GM21723 (cell line): ENCODE measurements around the gene IL36B.

Experiments
- ATAC-seq: cut with Tn5 transposase; IDR thresholded peaks from one replicate; pipeline ENCODE4 v1.9.1; 2021; ENCODE audit warnings: mild to moderate bottlenecking, moderate library complexity; ENCODE audit not compliant: unreplicated experiment

Gene IL36B

GRCh38 chr2:113056521-113056920 lies 3.9 kb upstream of the IL36B start:
- ATAC-seq = no peak

GRCh38 chr2:113054066-113054465 lies 1.4 kb upstream of the IL36B start:
- ATAC-seq = no peak

GRCh38 chr2:113053666-113054065 lies 999 bp upstream of the IL36B start:
- no peak for ATAC-seq

GRCh38 chr2:113050921-113051895 lies 1.5 kb downstream of the IL36B start:
- no peak for ATAC-seq

DNA sequence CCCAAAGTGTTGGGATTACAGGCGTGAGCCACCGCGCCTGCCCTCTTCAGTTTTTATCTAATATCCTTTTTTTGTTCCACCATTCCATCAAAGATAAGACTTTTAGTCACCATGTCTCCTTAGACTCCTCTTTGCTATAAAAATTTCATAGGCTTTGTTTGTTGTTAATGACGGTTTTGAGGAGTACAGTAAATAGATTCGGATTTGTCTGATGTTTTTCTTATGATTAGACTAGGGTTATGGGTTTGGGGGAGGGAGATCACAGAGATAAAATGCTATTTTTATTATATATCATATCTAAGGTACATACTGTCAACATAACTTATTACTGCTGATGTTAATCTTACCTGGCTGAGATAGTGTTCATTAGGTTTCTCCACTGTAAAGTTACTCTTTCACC lies 6.2 kb downstream of the IL36B start:
- ATAC-seq = no peak

DNA sequence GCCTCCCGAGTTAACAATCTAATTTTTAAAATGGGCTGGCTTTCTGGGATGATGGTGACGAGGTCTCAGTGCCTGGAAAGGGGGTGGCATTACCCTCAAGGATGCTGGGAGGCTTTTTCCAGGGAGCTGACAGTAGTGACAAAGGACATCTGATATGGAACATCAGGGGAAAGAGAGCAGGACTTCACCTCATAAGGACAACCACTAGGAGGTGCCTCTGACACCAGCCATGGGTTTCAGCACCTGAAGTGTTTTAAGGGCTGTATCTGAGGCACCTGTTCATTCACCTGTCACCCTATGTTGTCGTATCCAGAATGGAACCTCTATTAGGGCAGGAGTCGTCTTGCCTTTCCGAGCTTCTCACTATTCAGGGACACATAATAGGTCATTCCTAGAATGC lies 10.8 kb downstream of the IL36B start:
- ATAC-seq = no peak

DNA sequence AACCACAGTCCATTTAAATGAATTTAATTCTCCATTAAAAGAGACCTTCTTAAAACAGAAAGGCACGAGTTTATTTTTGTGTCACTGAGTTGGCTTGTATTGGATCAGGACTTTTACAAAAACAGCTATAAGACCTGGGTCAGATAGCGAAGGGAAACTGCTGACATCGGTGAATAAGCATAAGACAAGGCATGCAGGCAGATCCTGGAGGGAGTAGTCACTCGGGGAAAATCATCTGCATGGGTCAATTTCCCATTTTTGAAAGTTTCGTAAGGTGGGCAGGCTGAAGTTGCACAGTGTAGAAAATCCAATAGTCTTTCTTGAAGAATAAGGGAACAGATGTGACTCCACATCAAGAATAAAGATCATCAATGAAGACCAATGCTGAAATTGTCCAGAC lies 12.9 kb downstream of the IL36B start:
- ATAC-seq = no peak

GRCh38 chr2:113039158-113039557 lies 13.5 kb downstream of the IL36B start:
- ATAC-seq = no peak

DNA sequence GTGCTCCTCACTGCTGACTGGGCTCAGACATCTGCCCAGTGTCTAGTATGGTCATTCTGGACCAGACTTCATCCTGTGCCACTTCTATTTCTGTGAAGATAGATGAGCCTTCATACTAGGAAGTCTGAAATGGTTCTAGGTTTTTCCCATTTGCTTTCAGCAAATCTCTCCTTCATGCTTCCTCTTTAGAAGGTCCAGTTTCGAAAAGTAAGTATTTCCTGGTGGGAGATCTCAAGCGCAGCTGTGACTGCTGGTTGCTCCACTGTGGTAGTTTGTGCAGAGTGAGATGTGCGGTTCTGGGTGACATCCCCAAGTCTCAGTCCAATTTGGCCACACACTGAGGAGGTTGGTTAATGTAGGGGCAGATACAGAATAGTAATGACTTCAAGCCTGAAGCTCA lies 14.4 kb downstream of the IL36B start:
- no peak for ATAC-seq

DNA sequence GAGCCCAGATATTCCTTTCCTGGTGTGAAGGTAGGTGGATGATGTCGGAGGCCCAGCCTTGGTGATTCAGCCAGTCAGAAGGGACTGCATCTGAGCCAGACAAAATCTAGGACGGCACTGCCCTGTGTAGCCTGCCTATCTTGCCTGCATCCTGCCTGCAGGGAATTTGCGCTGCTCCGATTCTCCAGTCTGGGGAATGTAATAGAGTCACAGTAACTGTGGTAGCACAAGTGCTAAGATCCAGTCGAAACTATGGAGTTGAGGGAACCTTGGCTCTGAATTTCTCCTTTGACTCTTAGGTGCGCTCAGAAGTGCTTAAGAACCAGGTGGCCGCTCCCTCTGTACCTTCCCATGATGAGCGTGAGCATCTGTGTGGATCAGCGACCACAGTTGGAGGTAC lies 15.9 kb downstream of the IL36B start:
- ATAC-seq = no peak

GRCh38 chr2:113034016-113034415 lies 18.7 kb downstream of the IL36B start:
- no peak for ATAC-seq

DNA sequence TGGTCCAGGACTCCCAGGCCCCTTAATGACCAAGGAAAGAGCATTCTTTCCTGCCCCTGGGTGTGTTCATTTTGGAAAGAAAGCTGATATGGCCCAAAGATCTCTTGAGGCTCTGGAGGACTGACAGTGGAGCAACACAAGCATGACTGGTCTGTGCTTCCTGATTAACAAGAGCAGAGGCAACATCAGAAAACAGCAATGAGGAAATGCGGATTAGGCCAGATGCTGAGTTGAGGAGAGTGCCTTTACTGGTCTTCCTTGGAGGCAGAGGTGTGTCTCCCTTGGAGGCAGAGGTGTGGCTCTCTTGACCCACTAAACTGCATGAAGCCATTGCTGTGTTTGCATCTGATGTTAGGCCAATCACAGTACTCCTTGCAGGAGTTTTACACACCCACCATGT lies 19.9 kb downstream of the IL36B start:
- ATAC-seq = no peak

GRCh38 chr2:113028112-113028511 lies 24.6 kb downstream of the IL36B start:
- no peak for ATAC-seq

DNA sequence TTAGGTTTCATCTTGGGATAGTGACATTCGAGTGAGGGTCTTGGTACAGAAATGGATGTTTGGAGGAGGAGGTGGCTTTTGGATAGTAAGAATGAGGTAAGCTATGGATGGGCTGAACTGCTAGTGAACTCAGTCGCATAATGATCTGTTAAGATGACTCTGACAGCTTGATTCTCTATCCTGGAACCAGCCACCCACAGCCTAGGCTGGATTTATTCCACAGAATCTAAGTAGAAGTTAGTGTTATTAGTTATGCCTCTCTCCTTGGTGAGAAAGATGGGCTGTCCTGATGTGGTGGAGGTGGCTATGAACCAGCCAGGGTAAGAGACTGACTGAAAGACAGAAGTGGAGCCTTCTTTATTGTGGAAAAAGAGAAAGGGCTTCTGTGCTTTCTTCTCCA lies 25.0 kb downstream of the IL36B start:
- no peak for ATAC-seq

DNA sequence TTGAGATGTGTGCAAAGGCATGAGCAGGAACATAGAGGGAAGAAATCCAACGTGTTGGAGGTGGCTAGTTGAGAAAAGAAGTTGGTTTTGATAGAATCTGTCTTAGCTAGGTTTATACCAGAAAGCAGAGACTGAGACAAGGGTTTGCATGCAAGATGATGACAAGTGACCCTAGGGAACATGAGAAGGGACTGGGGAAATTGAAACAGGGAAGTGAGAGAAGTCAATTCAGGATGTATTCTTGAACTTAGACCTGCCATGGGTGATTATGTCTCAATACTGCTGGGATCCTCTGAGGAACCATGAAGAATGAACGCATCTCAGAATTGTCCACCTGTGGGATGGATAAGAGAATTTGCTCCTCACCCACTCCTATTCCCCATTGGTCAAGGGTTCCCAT lies 26.9 kb downstream of the IL36B start:
- ATAC-seq = no peak

GRCh38 chr2:113024764-113025163 lies 27.9 kb downstream of the IL36B start:
- ATAC-seq = no peak

DNA sequence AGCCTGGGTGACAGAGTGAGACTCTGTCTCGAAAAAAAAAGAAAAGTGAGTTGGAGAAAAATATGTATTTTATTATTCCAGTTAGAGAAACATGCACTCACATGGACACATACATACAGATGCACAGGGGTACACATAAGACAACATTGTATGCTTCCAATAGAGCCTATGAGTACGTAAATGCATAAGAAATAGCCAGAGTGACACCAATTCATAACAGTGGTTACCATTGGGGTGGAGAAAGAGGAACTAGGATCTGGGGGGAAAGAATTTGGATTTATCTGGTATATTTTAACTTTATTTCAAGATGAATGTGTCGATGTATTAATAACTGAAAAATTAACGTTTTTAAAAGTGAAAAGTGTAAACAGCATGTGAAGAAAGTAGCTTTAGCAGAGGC lies 31.4 kb downstream of the IL36B start:
- no peak for ATAC-seq

DNA sequence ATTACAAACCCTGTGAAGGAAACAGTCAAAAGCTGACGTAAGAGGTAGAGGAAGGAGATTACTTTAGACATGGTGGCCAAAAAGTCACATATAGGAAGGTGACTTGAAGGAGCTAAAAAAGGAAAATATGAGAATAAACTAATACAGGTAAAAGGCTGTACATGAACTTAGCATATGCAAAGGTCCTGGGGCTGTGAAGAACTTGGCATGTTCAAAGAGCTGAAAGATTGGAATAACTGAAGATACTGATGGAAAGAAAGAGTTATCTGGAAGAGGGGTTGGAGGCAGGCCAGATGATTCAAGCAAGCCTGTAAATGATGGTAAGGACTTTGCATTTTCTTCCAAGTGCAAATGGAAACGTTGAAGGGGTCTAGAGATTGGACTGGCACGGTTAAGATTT lies 34.2 kb downstream of the IL36B start:
- ATAC-seq = no peak

DNA sequence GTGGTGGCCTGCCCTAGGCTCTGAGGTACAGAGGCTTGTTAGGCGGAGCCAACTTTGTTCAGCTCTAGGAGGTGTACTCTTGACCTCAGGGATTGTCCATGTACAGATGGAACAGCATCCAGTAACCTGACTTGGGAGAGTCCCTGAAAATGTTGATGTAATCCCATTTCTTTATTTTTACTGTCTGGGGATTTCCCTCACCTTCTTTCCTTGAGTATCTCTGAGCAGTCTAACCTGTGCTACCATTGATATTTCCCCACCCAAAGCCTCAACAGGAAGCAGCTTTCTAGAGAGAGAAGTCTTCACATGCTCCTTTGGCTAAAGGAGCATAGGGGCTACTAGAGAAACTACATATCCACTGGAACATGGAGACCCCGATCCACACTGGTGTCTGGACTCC lies 37.0 kb downstream of the IL36B start:
- ATAC-seq = no peak

- ATAC-seq = no peak
Measured at GRCh38 chr2:113015042-113015441, 37.6 kb downstream of the IL36B start.

DNA sequence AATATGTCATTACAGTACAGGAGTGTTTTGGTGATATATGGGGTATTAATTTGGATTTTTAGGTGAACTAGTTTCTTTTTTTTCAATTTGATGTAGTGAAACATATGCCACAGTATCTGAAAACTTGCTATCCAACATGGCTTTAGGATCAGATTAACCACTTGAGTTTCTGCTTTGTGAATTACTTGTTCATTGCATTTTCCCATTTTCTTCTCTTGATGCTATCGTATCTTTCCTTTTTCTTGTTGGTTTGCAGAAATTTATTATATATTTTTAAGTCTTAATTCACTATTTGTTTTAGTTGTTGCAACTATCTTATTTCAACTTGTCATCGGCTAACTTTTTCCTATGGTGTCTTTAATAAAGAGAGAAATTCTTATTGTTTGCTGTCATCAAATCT lies 38.6 kb downstream of the IL36B start:
- ATAC-seq = no peak

GRCh38 chr2:113013336-113013661 lies 39.4 kb downstream of the IL36B start:
- no peak for ATAC-seq
